Islet precursor cell (in vitro differentiated cells): Measurements from ENCODE around the gene EBF3.

Experiments used
- DNase-seq: peaks from one replicate; pipeline ENCODE4 v3.0.0-alpha.2; 2018

Gene EBF3

GRCh38 chr10:129850790-129851189, 113.3 kb downstream of the EBF3 start:
- peak; percentile 38 for DNase-seq

GRCh38 chr10:129850316-129850715, 113.8 kb downstream of the EBF3 start:
- no peak for DNase-seq

GRCh38 chr10:129849853-129850252, 114.2 kb downstream of the EBF3 start:
- peak; percentile 32 for DNase-seq

GRCh38 chr10:129849452-129849750, 114.7 kb downstream of the EBF3 start:
- DNase-seq: peak; percentile 24

GRCh38 chr10:129848696-129849451, 115.2 kb downstream of the EBF3 start:
- DNase-seq: peak; percentile 28

GRCh38 chr10:129847741-129848483, 116.2 kb downstream of the EBF3 start:
- DNase-seq: peak; percentile 32

GRCh38 chr10:129846991-129847391, 117.1 kb downstream of the EBF3 start:
- DNase-seq: no peak

- no peak for DNase-seq
These were observed 118.8 kb downstream of the EBF3 start for GRCh38 chr10:129845111-129845753.

GRCh38 chr10:129844216-129844766, 119.8 kb downstream of the EBF3 start:
- no peak for DNase-seq

- no peak for DNase-seq
These were observed 120.4 kb downstream of the EBF3 start for GRCh38 chr10:129843702-129844101.

GRCh38 chr10:129843131-129843541, 120.9 kb downstream of the EBF3 start:
- DNase-seq: no peak

GRCh38 chr10:129842031-129842430, 122.0 kb downstream of the EBF3 start:
- DNase-seq: no peak

- DNase-seq: no peak
These were observed 122.5 kb downstream of the EBF3 start for GRCh38 chr10:129841590-129841989.

GRCh38 chr10:129841071-129841470, 123.0 kb downstream of the EBF3 start:
- DNase-seq: no peak

- DNase-seq: no peak
These were observed 123.9 kb downstream of the EBF3 start for GRCh38 chr10:129840196-129840590.

- no peak for DNase-seq
These were observed 124.5 kb downstream of the EBF3 start for GRCh38 chr10:129839285-129840195.

GRCh38 chr10:129838794-129839193, 125.3 kb downstream of the EBF3 start:
- DNase-seq: no peak

- no peak for DNase-seq
These were observed 126.0 kb downstream of the EBF3 start for GRCh38 chr10:129837909-129838582.

GRCh38 chr10:129836253-129836652, 127.8 kb downstream of the EBF3 start:
- no peak for DNase-seq

GRCh38 chr10:129833994-129834739, 129.9 kb downstream of the EBF3 start:
- DNase-seq: no peak

- no peak for DNase-seq
These were observed 130.6 kb downstream of the EBF3 start for GRCh38 chr10:129833468-129833950.
